ENCODE data around the gene SCML1. TPM values are rescaled to one million over a fixed set of nuclear protein-coding genes. Genes with fewer than 3 reads are reported as not detected.
"Not testable (repeated sequence)": the region's sequence is repeated elsewhere in the genome, so short reads cannot be mapped to it uniquely, and the experiment has no call there.

SCML1 gene
- total RNA-seq, 4 donors from 2014 or later, result 14.1 to 40.2 (median 21.7) TPM

DNA sequence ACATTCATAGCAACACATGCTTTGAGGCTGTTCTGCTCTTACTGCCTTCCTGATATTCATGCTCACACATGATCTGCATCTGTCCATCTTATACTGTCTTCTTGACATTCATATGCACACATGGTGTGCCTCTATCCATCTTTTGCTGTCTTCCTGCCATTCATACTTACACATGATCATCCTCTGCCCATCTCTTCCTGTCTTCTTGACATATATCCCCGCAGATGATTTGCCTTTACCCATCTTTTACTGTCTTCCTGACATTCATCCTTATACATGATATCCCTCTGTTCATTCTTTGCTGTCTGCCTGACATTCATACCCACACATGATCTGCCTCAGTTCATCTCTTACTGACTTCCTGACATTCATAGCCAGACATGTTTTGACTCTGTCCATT is 36.8 kb downstream of the SCML1 start:
- no peak overlapping the region for H3K4me3 ChIP-seq
- H3K27me3 ChIP-seq, result no peaks in the 10 kb centered on the region
- no peak overlapping the region for H3K27ac ChIP-seq
- H3K9me3 ChIP-seq, result no peaks in the 10 kb centered on the region
- intact Hi-C loops (cut with DNase I; ENCODE audit: low total_unique reads), result no loop called here
- H3K36me3 ChIP-seq, result no peaks in the 10 kb centered on the region
- DNase-seq, result no peak
- H3K4me1 ChIP-seq, result no peaks in the 10 kb centered on the region
- TF ChIP-seq, protein P1, sequence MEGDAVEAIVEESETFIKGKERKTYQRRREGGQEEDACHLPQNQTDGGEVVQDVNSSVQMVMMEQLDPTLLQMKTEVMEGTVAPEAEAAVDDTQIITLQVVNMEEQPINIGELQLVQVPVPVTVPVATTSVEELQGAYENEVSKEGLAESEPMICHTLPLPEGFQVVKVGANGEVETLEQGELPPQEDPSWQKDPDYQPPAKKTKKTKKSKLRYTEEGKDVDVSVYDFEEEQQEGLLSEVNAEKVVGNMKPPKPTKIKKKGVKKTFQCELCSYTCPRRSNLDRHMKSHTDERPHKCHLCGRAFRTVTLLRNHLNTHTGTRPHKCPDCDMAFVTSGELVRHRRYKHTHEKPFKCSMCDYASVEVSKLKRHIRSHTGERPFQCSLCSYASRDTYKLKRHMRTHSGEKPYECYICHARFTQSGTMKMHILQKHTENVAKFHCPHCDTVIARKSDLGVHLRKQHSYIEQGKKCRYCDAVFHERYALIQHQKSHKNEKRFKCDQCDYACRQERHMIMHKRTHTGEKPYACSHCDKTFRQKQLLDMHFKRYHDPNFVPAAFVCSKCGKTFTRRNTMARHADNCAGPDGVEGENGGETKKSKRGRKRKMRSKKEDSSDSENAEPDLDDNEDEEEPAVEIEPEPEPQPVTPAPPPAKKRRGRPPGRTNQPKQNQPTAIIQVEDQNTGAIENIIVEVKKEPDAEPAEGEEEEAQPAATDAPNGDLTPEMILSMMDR (IDR thresholded peaks at IDR 0.05), result no peak
- TF ChIP-seq POLR2A (IDR thresholded peaks at IDR 0.05), result no peak

DNA sequence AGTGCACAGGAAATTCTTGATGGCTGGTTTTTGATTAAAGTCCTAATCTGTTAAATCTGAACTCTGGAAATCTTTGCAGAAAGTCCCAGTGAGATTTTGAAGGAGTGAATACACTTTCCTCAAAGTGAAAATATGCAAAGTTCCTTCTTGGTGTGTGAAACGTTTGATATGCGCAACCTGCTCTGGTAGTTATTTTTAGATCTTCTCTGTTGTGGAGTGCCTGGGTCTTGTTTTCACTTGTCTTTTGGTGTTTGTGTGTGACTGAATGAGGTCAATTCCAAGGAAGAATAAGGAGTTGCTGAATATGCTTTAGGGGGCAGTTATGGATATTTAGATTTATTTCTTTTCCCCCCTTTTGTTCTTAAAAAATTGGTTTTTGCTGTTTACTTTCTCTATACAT is 41.7 kb downstream of the SCML1 start:
- Histone ChIP-seq H3K27me3 (no peaks in the 10 kb centered on the region), H3K9me3 (no peaks in the 10 kb centered on the region), H3K36me3 (no peaks in the 10 kb centered on the region), H3K4me1 (no peaks in the 10 kb centered on the region), H3K4me3 (no peak overlapping the region), H3K27ac (no peak overlapping the region)
- DNase-seq, result no peak
- intact Hi-C loops (cut with DNase I; ENCODE audit: low total_unique reads), result no loop called here
- TF ChIP-seq POLR2A (IDR thresholded peaks at IDR 0.05), result no peak
- TF ChIP-seq, protein P1 (IDR thresholded peaks at IDR 0.05), result no peak

DNA sequence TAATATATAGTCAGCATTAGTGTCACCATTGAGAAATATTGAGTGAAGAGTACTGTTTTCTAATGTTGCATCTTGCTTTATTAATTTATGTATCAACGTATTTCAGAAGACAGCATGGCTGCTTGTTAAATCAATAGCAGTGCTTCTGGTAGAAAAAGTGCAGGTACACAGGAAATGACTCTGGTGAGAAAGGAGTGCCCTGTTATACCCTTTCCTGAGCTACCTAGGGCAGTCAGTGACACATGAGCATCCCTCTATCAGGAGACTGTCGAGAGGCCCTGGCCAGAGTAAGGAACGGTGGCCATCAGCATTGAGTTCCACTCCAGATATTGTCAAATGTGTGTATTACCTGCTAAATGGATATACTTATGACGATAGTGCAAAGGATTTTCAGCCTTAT is 42.1 kb downstream of the SCML1 start:
- no peak for DNase-seq
- no peaks in the 10 kb centered on the region for H3K9me3 ChIP-seq
- no peaks in the 10 kb centered on the region for H3K36me3 ChIP-seq
- no peak overlapping the region for H3K4me3 ChIP-seq
- intact Hi-C loops (cut with DNase I; ENCODE audit: low total_unique reads), result no loop called here
- no peak overlapping the region for H3K27ac ChIP-seq
- no peaks in the 10 kb centered on the region for H3K4me1 ChIP-seq
- no peak for TF ChIP-seq POLR2A (IDR thresholded peaks at IDR 0.05)
- TF ChIP-seq, protein P1 (IDR thresholded peaks at IDR 0.05), result no peak
- no peaks in the 10 kb centered on the region for H3K27me3 ChIP-seq

DNA sequence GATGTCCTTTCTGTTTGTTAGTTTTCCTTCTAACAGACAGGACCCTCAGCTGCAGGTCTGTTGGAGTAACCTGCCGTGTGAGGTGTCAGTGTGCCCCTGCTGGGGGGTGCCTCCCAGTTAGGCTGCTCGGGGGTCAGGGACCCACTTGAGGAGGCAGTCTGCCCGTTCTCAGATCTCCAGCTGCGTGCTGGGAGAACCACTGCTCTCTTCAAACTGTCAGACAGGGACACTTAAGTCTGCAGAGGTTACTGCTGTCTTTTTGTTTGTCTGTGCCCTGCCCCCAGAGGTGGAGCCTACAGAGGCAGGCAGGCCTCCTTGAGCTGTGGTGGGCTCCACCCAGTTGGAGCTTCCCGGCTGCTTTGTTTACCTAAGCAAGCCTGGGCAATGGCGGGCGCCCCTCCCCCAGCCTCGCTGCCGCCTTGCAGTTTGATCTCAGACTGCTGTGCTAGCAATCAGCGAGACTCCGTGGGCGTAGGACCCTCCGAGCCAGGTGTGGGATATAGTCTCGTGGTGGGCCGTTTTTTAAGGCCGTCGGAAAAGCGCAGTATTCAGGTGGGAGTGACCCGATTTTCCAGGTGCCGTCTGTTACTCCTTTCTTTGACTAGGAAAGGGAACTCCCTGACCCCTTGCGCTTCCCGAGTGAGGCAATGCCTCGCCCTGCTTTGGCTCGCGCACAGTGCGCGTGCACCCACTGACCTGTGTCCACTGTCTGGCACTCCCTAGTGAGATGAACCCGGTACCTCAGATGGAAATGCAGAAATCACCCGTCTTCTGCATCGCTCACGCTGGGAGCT is 49.5 kb downstream of the SCML1 start:
- not testable (repeated sequence) for H3K4me3 ChIP-seq

DNA sequence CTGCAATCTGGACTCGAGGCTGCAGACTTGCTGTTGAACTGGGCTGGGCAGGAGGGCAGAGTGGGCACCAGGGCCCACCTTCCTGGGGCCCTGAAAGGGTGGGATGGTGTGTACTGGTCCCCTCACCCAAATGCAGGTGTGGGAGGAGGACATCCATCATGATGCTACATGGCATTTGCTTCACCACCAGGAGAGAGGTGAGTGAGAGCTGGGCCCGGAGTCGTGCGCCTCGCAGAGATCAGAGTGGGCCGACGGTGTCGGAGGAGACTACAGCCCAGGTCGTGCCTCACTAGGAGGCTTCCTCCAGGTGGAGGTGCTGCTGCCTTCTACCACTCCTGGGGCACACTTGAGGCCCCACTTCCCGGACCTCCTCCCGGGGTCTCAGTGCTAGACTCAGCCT is 50.3 kb downstream of the SCML1 start:
- H3K27me3 ChIP-seq, result no peaks in the 10 kb centered on the region
- H3K36me3 ChIP-seq, result no peaks in the 10 kb centered on the region
- no peaks in the 10 kb centered on the region for H3K9me3 ChIP-seq
- TF ChIP-seq, protein P1 (IDR thresholded peaks at IDR 0.05), result no peak
- TF ChIP-seq POLR2A (IDR thresholded peaks at IDR 0.05), result no peak
- intact Hi-C loops (cut with DNase I; ENCODE audit: low total_unique reads), result no loop called here
- no peak for DNase-seq
- no peak overlapping the region for H3K27ac ChIP-seq
- no peak overlapping the region for H3K4me3 ChIP-seq
- H3K4me1 ChIP-seq, result no peaks in the 10 kb centered on the region

More for the DNA sequence above, 49.5 kb downstream of the SCML1 start:
- H3K9me3 ChIP-seq; intact Hi-C loops (cut with DNase I; ENCODE audit: low total_unique reads); H3K27me3 ChIP-seq; DNase-seq; H3K36me3 ChIP-seq; H3K4me1 ChIP-seq; H3K27ac ChIP-seq: not testable (repeated sequence)
